Thyroid gland (tissue), 4 donors: ENCODE measurements around the gene PADI6. TPM values are rescaled to one million over a fixed set of nuclear protein-coding genes. Genes with fewer than 3 reads are reported as not detected.

Experiments used
- DNase-seq, 2 donors: peaks; one replicate each; pipeline ENCODE4 v3.0.0-alpha.2; 2019
- H3K27ac ChIP-seq, 3 donors: fragments of 200-600 bp; sonication (generic); 1 replicate in 2 of 3; 2 replicates in 1 of 3; pipeline ENCODE4 v1.5.1; 2016 to 2019; ENCODE audit warnings: mild to moderate bottlenecking in 1 of 3, moderate library complexity in 1 of 3
- H3K27me3 ChIP-seq: fragments of 200-600 bp; sonication (generic); one replicate; pipeline ENCODE4 v1.5.1; 2019
- H3K36me3 ChIP-seq, 2 donors: fragments of 200-600 bp; sonication (generic); one replicate each; pipeline ENCODE4 v1.5.1; 2016 to 2019
- H3K4me1 ChIP-seq, 2 donors: fragments of 200-600 bp; sonication (generic); one replicate each; pipeline ENCODE4 v1.5.1; 2017 to 2019
- H3K4me3 ChIP-seq, 3 donors: fragments of 200-600 bp; sonication (generic); replicated peaks in 1 of 3; 1 replicate in 2 of 3; 2 replicates in 1 of 3; pipeline ENCODE4 v1.5.1; 2016; ENCODE audit warnings: mild to moderate bottlenecking in 1 of 3
- H3K9me3 ChIP-seq: fragments of 200-600 bp; sonication (generic); one replicate; pipeline ENCODE4 v1.5.1; 2017
- POLR2A ChIP-seq, 2 donors: fragments of 450-650 bp; IDR thresholded peaks; one replicate each; pipeline ENCODE4 v1.6.1; 2017; ENCODE audit warnings: antibody characterized with exemption in 2 of 2, mild to moderate bottlenecking in 2 of 2, moderate library complexity in 1 of 2
- WGBS, 2 donors: methylation state at CpG; one replicate each; pipeline ENCODE4 v1.1.5; 2017; 5-methylcytosine and 5-hydroxymethylcytosine counted together
- intact Hi-C: fragments of 100-400 bp; cut with DNase I; formaldehyde crosslinking; loops from one replicate; pipeline ENCODE4 v1.15.1; 2023
- total RNA-seq, 4 donors: library from RNA; depleted of rRNA; stranded (reverse); fragments of >200 nt; gene quantifications; one replicate each; pipeline ENCODE4 v1.2.3, GENCODE V29; 2016
- TF ChIP-seq, protein P1 (sequence below), 6 experiments: fragments of 200-600 bp in 3 of 6; fragments of 450-650 bp in 3 of 6; sonication (generic) in 3 of 6; IDR thresholded peaks; one replicate each; pipeline ENCODE4 v1.5.1; 2016 to 2019; ENCODE audit warnings: antibody characterized with exemption in 6 of 6, mild to moderate bottlenecking in 2 of 6, inconsistent platforms in 1 of 6, moderate library complexity in 1 of 6

PADI6 gene
- total RNA-seq, 4 donors from 2014 or later = not detected

DNA sequence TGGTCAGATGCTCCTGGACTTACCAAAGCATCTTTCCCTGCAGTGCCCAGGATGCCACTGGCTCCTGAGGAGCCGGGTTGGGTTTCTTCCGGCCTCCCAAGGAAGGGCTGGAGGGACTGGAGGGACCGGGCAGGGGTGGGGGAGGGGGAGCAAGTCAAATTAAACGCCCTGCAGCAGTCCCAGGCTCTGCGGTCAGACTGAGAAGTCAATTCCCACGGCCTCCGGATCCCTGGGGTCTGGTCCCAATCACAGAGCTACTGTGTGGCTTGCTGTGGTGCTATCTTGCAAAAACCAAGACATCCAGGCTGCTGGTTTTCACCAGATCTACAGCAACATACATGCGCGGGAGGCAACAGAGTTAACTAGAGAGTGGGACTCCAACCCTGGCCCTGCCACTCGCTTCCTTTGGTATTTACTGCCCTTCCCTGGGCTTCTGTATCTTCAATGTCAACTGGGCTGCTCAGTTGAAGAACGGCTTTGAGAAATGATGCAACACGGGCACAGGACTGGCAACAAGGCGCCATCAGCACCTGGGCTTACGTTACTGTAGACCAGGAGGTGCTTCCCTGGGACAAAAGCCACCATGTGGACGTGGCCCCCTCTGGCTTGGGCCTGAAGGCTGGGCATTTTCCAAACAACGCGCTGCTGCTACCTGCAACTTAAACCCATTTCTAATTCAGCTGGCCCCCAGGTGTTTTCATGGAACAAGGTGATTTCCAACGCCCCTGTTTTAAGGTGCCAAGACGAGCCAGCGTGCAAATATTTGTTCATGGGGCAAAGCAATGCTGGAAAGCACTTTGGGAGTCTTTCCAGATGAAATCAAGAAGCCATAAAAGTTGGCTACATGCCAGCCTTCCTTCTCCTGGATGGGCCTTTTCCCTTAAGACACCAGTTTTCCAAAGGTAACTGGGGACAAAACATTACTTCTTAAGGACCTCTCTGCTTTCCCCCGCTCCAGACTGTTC lies 56.0 kb downstream of the PADI6 start:
- Histone ChIP-seq H3K27me3 (no peaks in the 10 kb centered on the region), H3K4me3 (no peak overlapping the region), H3K9me3 (no peaks in the 10 kb centered on the region), H3K4me1 (peaks cover 0 to 10% of the 10 kb centered on the region in 2 donors), H3K27ac (no peak overlapping the region), H3K36me3 (peaks cover 33 to 42% of the 10 kb centered on the region in 2 donors)
- DNase-seq = peak in 1 of 2 donors; percentile 25
- intact Hi-C loops = loop anchor here (10.0 kb wide), 1 partner anchor 177 kb away; no protein-coding TSS in a partner anchor
- WGBS, 2 donors = 79 to 86% methylated on average over 19 to 20 of the region's 21 CpGs
- no peak for TF ChIP-seq POLR2A (IDR thresholded peaks at IDR 0.05)
- TF ChIP-seq, protein P1, sequence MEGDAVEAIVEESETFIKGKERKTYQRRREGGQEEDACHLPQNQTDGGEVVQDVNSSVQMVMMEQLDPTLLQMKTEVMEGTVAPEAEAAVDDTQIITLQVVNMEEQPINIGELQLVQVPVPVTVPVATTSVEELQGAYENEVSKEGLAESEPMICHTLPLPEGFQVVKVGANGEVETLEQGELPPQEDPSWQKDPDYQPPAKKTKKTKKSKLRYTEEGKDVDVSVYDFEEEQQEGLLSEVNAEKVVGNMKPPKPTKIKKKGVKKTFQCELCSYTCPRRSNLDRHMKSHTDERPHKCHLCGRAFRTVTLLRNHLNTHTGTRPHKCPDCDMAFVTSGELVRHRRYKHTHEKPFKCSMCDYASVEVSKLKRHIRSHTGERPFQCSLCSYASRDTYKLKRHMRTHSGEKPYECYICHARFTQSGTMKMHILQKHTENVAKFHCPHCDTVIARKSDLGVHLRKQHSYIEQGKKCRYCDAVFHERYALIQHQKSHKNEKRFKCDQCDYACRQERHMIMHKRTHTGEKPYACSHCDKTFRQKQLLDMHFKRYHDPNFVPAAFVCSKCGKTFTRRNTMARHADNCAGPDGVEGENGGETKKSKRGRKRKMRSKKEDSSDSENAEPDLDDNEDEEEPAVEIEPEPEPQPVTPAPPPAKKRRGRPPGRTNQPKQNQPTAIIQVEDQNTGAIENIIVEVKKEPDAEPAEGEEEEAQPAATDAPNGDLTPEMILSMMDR (IDR thresholded peaks at IDR 0.05) = no peak

DNA sequence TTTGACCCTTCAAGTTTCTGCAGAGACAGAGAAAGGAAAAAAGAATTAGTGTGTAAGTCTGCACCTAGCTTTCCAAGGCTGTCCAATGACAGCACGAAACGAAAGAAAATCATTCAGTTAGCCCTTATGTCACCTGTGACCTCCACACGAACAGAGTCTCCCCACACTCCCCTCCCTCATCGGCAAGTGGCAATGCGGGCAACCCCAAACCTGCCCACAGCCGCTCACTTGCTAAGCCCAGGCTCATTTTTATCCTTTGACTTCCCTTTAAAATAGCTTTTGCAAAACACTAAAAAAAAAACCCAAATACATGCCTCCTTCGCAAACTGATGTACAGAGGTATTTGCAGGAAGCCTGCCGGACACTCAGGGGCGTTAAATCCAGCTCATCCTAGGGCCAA lies 57.2 kb downstream of the PADI6 start:
- no peaks in the 10 kb centered on the region for H3K27me3 ChIP-seq
- no peak overlapping the region for H3K4me3 ChIP-seq
- DNase-seq = no peak
- WGBS, 2 donors = 95% methylated on average over 9 of the region's 9 CpGs
- H3K36me3 ChIP-seq = peaks cover 27 to 34% of the 10 kb centered on the region in 2 donors
- H3K9me3 ChIP-seq = no peaks in the 10 kb centered on the region
- H3K4me1 ChIP-seq = peaks cover 0 to 10% of the 10 kb centered on the region in 2 donors
- H3K27ac ChIP-seq = no peak overlapping the region
- TF ChIP-seq POLR2A (IDR thresholded peaks at IDR 0.05) = no peak
- TF ChIP-seq, protein P1 (IDR thresholded peaks at IDR 0.05) = no peak
- intact Hi-C loops = loop anchor here (10.0 kb wide), 1 partner anchor 176 kb away; no protein-coding TSS in a partner anchor

- TF ChIP-seq, protein P1 (IDR thresholded peaks at IDR 0.05) = no peak
- no peak for TF ChIP-seq POLR2A (IDR thresholded peaks at IDR 0.05)
- H3K27me3 ChIP-seq = no peaks in the 10 kb centered on the region
- 98 to 100% methylated on average over 2 to 3 of the region's 3 CpGs for WGBS, 2 donors
- no peak overlapping the region for H3K4me3 ChIP-seq
- peaks cover 3 to 7% of the 10 kb centered on the region in 2 donors for H3K36me3 ChIP-seq
- DNase-seq = no peak
- no peak overlapping the region for H3K27ac ChIP-seq
- no peaks in the 10 kb centered on the region for H3K9me3 ChIP-seq
- intact Hi-C loops = no loop called here
- peaks cover 9 to 19% of the 10 kb centered on the region in 2 donors for H3K4me1 ChIP-seq
Measured at GRCh38 chr1:17432412-17432811, 60.4 kb downstream of the PADI6 start.

DNA sequence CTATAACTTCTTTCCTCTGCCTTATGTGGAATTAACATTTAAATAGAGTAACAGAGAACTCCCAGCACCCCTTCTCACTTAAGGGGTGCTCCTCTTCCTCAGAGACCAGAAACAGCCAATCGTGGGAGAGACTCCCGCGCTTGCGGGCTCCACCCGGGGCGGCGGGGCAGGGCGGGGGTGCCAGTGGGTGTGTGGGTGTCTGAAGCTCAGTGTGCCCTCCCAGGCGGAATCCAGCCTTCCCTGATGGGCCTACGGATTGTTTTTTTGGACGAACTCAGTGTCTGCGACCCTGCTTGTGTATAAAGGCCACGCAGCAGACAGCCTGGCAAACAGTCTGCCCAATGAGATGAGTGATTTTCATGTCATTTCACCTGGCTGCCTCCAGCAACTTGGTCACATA lies 61.3 kb downstream of the PADI6 start:
- intact Hi-C loops = no loop called here
- H3K9me3 ChIP-seq = no peaks in the 10 kb centered on the region
- H3K4me1 ChIP-seq = peaks cover 9 to 14% of the 10 kb centered on the region in 2 donors
- H3K27ac ChIP-seq = no peak overlapping the region
- TF ChIP-seq, protein P1 (IDR thresholded peaks at IDR 0.05) = no peak
- TF ChIP-seq POLR2A (IDR thresholded peaks at IDR 0.05) = no peak
- 90 to 98% methylated on average over 13 of the region's 13 CpGs for WGBS, 2 donors
- H3K27me3 ChIP-seq = no peaks in the 10 kb centered on the region
- no peak overlapping the region for H3K4me3 ChIP-seq
- no peak for DNase-seq
- no peaks in the 10 kb centered on the region for H3K36me3 ChIP-seq

- TF ChIP-seq, protein P1 (IDR thresholded peaks at IDR 0.05) = no peak
- no peak for TF ChIP-seq POLR2A (IDR thresholded peaks at IDR 0.05)
- no peak for DNase-seq
- intact Hi-C loops = no loop called here
- H3K27me3 ChIP-seq = no peaks in the 10 kb centered on the region
- no peak overlapping the region for H3K4me3 ChIP-seq
- no peaks in the 10 kb centered on the region for H3K36me3 ChIP-seq
- no peak overlapping the region for H3K27ac ChIP-seq
- WGBS, 2 donors = 75 to 83% methylated on average over 3 of the region's 3 CpGs
- no peaks in the 10 kb centered on the region for H3K9me3 ChIP-seq
- H3K4me1 ChIP-seq = peaks cover 9% of the 10 kb centered on the region in 2 donors
Measured at GRCh38 chr1:17434016-17434415, 62.0 kb downstream of the PADI6 start.
